HEK293T (cell line): ENCODE data around the gene ZBTB20.
A peak's percentile ranks its signal among the peaks of the same experiment; 100 is the strongest.

ENCODE experiments used
- CTCF ChIA-PET: fragments of 350-600 bp; formaldehyde crosslinking; extraction: SDS; loops from one replicate; lab custom pipeline; 2021; ENCODE audit warnings: antibody characterized with exemption, inconsistent platforms; lab: Yijun Ruan, JAX
- POLR2A ChIA-PET: fragments of 350-600 bp; formaldehyde crosslinking; extraction: SDS; loops from one replicate; lab custom pipeline; 2020; ENCODE audit warnings: antibody characterized with exemption, inconsistent platforms; lab: Yijun Ruan, JAX
- DNase-seq: peaks from one replicate; pipeline ENCODE4 v3.0.0; 2012; ENCODE audit warnings: mixed read lengths; ENCODE audit errors: extremely low spot score
- ARNT ChIP-seq: fragments of 450-650 bp; IDR thresholded peaks from 2 replicates; pipeline ENCODE4 v1.6.1; 2017; ENCODE audit warnings: mild to moderate bottlenecking
- BHLHE40 ChIP-seq: fragments of 450-650 bp; IDR thresholded peaks from 2 replicates; pipeline ENCODE4 v1.6.1; 2016; ENCODE audit warnings: mild to moderate bottlenecking, moderate library complexity, borderline replicate concordance
- CTBP1 ChIP-seq: fragments of 450-650 bp; IDR thresholded peaks from 2 replicates; pipeline ENCODE4 v1.6.1; 2016; ENCODE audit warnings: borderline replicate concordance
- ELF4 ChIP-seq: fragments of 450-650 bp; IDR thresholded peaks from 2 replicates; pipeline ENCODE4 v1.6.1; 2017; ENCODE audit warnings: antibody characterized with exemption
- FOXA1 ChIP-seq: fragments of 450-650 bp; IDR thresholded peaks from 2 replicates; pipeline ENCODE4 v1.6.1; 2016; ENCODE audit warnings: mild to moderate bottlenecking
- FOXK2 ChIP-seq: fragments of 450-650 bp; IDR thresholded peaks from 2 replicates; pipeline ENCODE4 v1.6.1; 2016; ENCODE audit warnings: mild to moderate bottlenecking
- FOXM1 ChIP-seq: fragments of 450-650 bp; IDR thresholded peaks from 2 replicates; pipeline ENCODE4 v1.6.1; 2017; ENCODE audit warnings: mild to moderate bottlenecking, borderline replicate concordance
- HDGF ChIP-seq: fragments of 450-650 bp; IDR thresholded peaks from 2 replicates; pipeline ENCODE4 v1.6.1; 2017; ENCODE audit warnings: antibody characterized with exemption, borderline replicate concordance
- L3MBTL2 ChIP-seq: fragments of 450-650 bp; conservative IDR thresholded peaks from 2 replicates; pipeline ENCODE4 v1.6.1; 2016; ENCODE audit warnings: mild to moderate bottlenecking
- LEF1 ChIP-seq: fragments of 450-650 bp; IDR thresholded peaks from 2 replicates; pipeline ENCODE4 v1.6.1; 2017; ENCODE audit warnings: mild to moderate bottlenecking, borderline replicate concordance
- NFRKB ChIP-seq: fragments of 450-650 bp; IDR thresholded peaks from 2 replicates; pipeline ENCODE4 v1.6.1; 2016; ENCODE audit warnings: mild to moderate bottlenecking, moderate library complexity
- PKNOX1 ChIP-seq: fragments of 450-650 bp; IDR thresholded peaks from 2 replicates; pipeline ENCODE4 v1.6.1; 2016
- SP1 ChIP-seq: fragments of 450-650 bp; IDR thresholded peaks from 2 replicates; pipeline ENCODE4 v1.6.1; 2017
- SUZ12 ChIP-seq: fragments of 450-650 bp; IDR thresholded peaks from 2 replicates; pipeline ENCODE4 v1.6.1; 2016; ENCODE audit warnings: mild to moderate bottlenecking
- TARDBP ChIP-seq: fragments of 450-650 bp; IDR thresholded peaks from 2 replicates; pipeline ENCODE4 v1.6.1; 2016
- ZNF384 ChIP-seq: fragments of 450-650 bp; IDR thresholded peaks from 2 replicates; pipeline ENCODE4 v1.6.1; 2016

Gene ZBTB20

DNA sequence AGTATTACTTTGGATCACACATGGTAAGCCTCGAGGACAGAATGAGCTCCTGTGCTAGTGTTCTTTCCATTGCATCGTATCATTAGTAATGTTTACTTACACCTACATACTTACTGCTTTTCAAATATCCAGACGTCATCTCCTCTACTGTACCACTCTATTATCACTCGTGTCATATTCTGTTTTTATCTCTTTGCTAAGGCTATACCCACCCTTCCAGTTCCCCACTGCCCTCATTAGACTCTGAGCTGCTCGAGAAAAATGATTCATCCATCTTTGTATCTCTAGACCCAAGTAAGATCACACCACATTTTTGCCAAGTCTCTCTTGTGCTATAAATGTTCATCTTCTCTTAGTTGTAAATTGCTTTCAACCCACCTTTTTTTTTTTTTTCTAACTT lies 607.6 kb downstream of the ZBTB20 start:
- TF ChIP-seq CTBP1 (no peak), PKNOX1 (no peak)
- CTCF ChIA-PET = no interaction called here
- POLR2A ChIA-PET = no interaction called here
- no peak for DNase-seq

- DNase-seq = no peak
- POLR2A ChIA-PET = no interaction called here
- CTCF ChIA-PET = no interaction called here
- TF ChIP-seq FOXA1 = no peak
- no peak for TF ChIP-seq SP1
- TF ChIP-seq HDGF = no peak
- TF ChIP-seq PKNOX1 = no peak
- no peak for TF ChIP-seq NFRKB
- no peak for TF ChIP-seq ZNF384
- no peak for TF ChIP-seq LEF1
- TF ChIP-seq CTBP1 = no peak
- no peak for TF ChIP-seq SUZ12
- no peak for TF ChIP-seq FOXM1
- TF ChIP-seq L3MBTL2 = no peak
- no peak for TF ChIP-seq BHLHE40
These were observed 608.9 kb downstream of the ZBTB20 start for GRCh38 chr3:114538211-114538610.

GRCh38 chr3:114528517-114528916 lies 618.6 kb downstream of the ZBTB20 start:
- CTCF ChIA-PET = no interaction called here

DNA sequence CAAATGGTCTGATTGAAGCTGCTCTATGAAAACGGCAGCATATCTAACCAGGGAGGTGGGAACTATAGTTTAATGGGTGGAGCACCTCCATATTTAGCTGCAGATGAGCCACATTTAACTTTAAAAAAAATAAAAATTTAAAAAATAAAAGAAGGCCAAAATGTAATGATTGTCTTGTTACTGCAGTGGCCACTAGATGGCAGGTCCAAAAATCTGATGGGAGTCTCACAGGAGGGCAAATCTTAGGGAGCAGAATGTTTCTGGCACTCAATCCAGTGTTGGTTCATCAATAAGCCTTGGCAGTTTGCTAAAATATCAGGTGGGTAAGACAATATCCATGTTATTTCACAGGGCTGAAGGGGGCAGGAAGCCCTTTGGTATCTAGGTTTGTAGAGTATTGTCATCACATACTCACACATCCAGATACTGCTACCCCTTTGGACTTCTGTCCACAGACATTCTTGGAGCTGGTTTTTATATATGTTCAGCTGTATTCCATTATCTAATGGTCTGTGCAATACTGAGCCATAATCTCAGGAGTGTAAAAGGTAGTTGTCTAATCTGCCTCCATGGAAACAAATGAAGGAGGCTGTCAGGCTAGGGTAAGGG lies 619.9 kb downstream of the ZBTB20 start:
- no peak for TF ChIP-seq SP1
- no peak for TF ChIP-seq ELF4
- no peak for TF ChIP-seq TARDBP
- no peak for TF ChIP-seq CTBP1
- no peak for TF ChIP-seq FOXA1
- no peak for TF ChIP-seq PKNOX1
- TF ChIP-seq FOXK2 = no peak
- peak; percentile 13 for DNase-seq
- ChIA-PET POLR2A (no interaction called here), CTCF (interaction anchor here (0.7 kb wide), 1 partner anchor 16 kb away, joined by 5 read pairs; no protein-coding TSS in a partner anchor)

More at GRCh38 chr3:114528517-114528916, 618.6 kb downstream of the ZBTB20 start:
- TF ChIP-seq BHLHE40 = no peak
- TF ChIP-seq FOXK2 = no peak
- TF ChIP-seq TARDBP = no peak
- TF ChIP-seq FOXA1 = no peak
- no peak for TF ChIP-seq FOXM1
- no peak for TF ChIP-seq PKNOX1
- TF ChIP-seq ARNT = no peak
- TF ChIP-seq SUZ12 = no peak
- TF ChIP-seq LEF1 = no peak
- no peak for TF ChIP-seq SP1
- TF ChIP-seq NFRKB = no peak
- POLR2A ChIA-PET = no interaction called here
- no peak for DNase-seq

GRCh38 chr3:114525278-114525677 lies 621.8 kb downstream of the ZBTB20 start:
- POLR2A ChIA-PET = no interaction called here
- no peak for TF ChIP-seq FOXA1
- CTCF ChIA-PET = no interaction called here

GRCh38 chr3:114519415-114519814 lies 627.7 kb downstream of the ZBTB20 start:
- ChIA-PET CTCF (no interaction called here), POLR2A (no interaction called here)
- no peak for TF ChIP-seq FOXM1
- no peak for TF ChIP-seq SP1
- no peak for TF ChIP-seq LEF1
- DNase-seq = peak; percentile 11

More at GRCh38 chr3:114525278-114525677, 621.8 kb downstream of the ZBTB20 start:
- no peak for DNase-seq

GRCh38 chr3:114518206-114518808 lies 628.8 kb downstream of the ZBTB20 start:
- no peak for TF ChIP-seq LEF1
- no peak for TF ChIP-seq L3MBTL2
- TF ChIP-seq FOXM1 = no peak
- TF ChIP-seq SP1 = no peak
- no peak for TF ChIP-seq ELF4
- TF ChIP-seq CTBP1 = no peak
- TF ChIP-seq FOXK2 = no peak
- TF ChIP-seq ARNT = no peak
- no peak for TF ChIP-seq ZNF384
- no peak for TF ChIP-seq PKNOX1
- no peak for TF ChIP-seq FOXA1
- no peak for TF ChIP-seq NFRKB
- no peak for TF ChIP-seq TARDBP
- no peak for TF ChIP-seq BHLHE40
- TF ChIP-seq HDGF = no peak
- TF ChIP-seq SUZ12 = no peak
- DNase-seq = no peak
- ChIA-PET CTCF (no interaction called here), POLR2A (no interaction called here)
